ENCODE results near the gene FHOD3. TPM values are rescaled to one million over a fixed set of nuclear protein-coding genes. Genes with fewer than 3 reads are reported as not detected.
"Not testable (repeated sequence)": the region's sequence is repeated elsewhere in the genome, so short reads cannot be mapped to it uniquely, and the experiment has no call there.

The FHOD3 gene
- total RNA-seq, 1 donor from 2014 or later = 347 TPM

DNA sequence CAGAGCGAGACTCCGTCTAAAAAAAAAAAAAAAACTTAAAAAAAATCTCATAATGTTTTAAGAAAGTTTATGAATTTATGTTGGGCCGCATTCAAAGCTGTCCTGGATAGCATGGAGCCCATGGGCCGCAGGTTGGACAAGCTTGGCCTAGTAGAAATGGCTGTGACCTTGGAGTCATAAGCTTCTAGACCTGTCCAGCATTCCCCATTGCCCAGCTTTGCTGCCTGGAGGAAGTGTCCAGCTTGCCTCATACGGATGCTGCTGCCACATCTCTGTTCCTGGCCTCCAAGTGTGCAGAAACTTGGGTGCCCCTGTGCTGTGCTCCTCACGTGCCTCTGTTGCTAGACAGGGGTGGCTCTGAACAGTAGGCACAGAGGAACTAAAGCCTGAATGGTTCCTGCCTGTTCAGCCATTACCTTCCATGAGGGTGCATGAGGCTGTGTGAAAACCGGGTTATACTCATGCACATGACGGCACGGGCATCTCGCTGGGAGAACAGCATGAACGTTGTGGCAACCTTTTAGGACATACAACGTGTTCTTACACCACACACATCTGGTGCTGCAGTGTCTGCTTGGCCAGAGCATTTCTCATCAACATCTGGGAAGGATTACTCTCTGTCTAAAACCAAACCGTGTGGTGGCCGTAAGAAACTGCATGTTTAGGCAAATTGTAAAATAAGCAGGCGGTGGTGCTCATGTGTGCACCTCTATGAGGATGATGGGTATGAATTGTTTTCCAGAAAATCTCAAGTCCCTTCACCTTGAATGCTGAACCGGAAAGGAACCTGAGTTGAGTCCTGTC is 38.2 kb downstream of the FHOD3 start:
- intact Hi-C loops (cut with micrococcal nuclease) = no loop called here
- DNase-seq = no peak
- no peak for ATAC-seq

GRCh38 chr18:36337679-36338402 is 40.3 kb downstream of the FHOD3 start:
- DNase-seq = no peak
- ATAC-seq = peak; percentile 3
- intact Hi-C loops (cut with micrococcal nuclease) = no loop called here

GRCh38 chr18:36338403-36338933 is 41.0 kb downstream of the FHOD3 start:
- DNase-seq (peak; percentile 70), ATAC-seq (peak; percentile 94)

DNA sequence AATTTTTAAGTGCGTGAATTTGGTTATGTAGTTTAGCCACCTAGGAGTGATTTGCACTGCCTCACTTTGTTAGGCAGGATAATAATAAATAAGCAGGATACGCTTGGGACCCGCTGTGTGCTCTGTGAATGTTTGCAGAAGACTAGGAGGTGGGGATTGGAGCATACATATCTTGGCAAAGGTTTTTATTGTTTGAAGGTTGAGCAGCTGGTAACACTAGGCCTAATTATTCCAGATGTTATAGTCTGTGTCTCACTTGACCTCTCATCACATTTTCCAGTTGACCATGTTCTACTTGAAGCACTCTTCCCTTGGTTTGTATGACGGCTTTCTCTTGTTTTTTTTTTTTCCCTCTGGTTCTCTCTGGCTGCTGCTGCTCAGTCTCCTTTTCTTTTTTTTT is 42.7 kb downstream of the FHOD3 start:
- DNase-seq (no peak), ATAC-seq (no peak)
- intact Hi-C loops (cut with micrococcal nuclease) = no loop called here

More at GRCh38 chr18:36338403-36338933, 41.0 kb downstream of the FHOD3 start:
- intact Hi-C loops (cut with micrococcal nuclease) = no loop called here

GRCh38 chr18:36341944-36342343 is 44.4 kb downstream of the FHOD3 start:
- intact Hi-C loops (cut with micrococcal nuclease) = no loop called here
- no peak for ATAC-seq
- DNase-seq = no peak

GRCh38 chr18:36348331-36348730 is 50.8 kb downstream of the FHOD3 start:
- no peak for DNase-seq
- no peak for ATAC-seq
- intact Hi-C loops (cut with micrococcal nuclease) = no loop called here

GRCh38 chr18:36348971-36349417 is 51.5 kb downstream of the FHOD3 start:
- DNase-seq (no peak), ATAC-seq (peak; percentile 22)
- intact Hi-C loops (cut with micrococcal nuclease) = no loop called here

GRCh38 chr18:36349552-36349951 is 52.0 kb downstream of the FHOD3 start:
- intact Hi-C loops (cut with micrococcal nuclease) = no loop called here
- peak; percentile 15 for ATAC-seq
- no peak for DNase-seq

- DNase-seq (no peak), ATAC-seq (peak; percentile 75)
- intact Hi-C loops (cut with micrococcal nuclease) = no loop called here
Measured at GRCh38 chr18:36350251-36350651, 52.7 kb downstream of the FHOD3 start.

- DNase-seq = no peak
- intact Hi-C loops (cut with micrococcal nuclease) = no loop called here
- ATAC-seq = no peak
Measured at GRCh38 chr18:36350839-36351469, 53.4 kb downstream of the FHOD3 start.

DNA sequence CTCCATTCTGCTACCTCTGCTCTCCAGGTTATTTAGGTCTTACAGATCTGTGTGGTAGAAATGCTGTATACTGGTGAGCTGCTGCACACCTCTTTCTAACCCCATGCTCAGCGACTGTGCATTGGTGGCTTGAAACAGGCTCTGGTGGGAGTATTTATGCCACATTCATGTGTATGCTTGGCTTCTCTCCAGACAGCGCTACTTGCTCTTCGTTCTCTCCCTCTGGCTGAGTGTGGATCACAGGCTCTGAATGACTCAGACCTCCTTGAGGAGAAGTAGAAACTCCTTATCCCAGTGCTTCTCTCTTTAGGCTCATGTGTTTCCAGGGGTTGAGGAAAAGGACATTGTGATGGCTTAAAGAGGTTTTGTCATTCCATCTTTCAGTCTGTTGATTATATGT is 54.9 kb downstream of the FHOD3 start:
- intact Hi-C loops (cut with micrococcal nuclease) = no loop called here
- no peak for DNase-seq
- peak; percentile 46 for ATAC-seq

GRCh38 chr18:36354989-36355388 is 57.5 kb downstream of the FHOD3 start:
- intact Hi-C loops (cut with micrococcal nuclease) = no loop called here
- peak; percentile 21 for ATAC-seq
- DNase-seq = no peak

GRCh38 chr18:36355511-36355910 is 58.0 kb downstream of the FHOD3 start:
- DNase-seq = no peak
- ATAC-seq = no peak
- intact Hi-C loops (cut with micrococcal nuclease) = no loop called here

DNA sequence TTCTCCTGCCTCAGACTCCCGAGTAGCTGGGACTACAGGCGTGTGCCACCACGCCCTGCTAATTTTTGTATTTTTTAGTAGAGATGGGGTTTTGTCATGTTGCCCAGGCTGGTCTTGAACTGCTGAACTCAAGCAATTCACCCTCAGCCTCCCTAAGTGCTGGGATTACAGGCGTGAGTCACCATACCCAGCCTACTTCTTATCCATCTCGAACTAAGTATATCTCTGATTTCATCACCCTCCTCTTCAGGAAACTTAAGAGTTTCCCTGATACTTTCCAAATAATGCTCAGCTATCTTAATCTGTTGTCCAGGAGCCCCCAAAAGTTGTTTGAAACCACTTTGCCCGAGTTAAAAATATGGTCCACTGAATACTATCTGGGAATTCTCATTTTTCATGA is 59.2 kb downstream of the FHOD3 start:
- ATAC-seq; intact Hi-C loops (cut with micrococcal nuclease); DNase-seq: not testable (repeated sequence)

GRCh38 chr18:36358141-36358540 is 60.6 kb downstream of the FHOD3 start:
- intact Hi-C loops (cut with micrococcal nuclease) = no loop called here
- no peak for ATAC-seq

DNA sequence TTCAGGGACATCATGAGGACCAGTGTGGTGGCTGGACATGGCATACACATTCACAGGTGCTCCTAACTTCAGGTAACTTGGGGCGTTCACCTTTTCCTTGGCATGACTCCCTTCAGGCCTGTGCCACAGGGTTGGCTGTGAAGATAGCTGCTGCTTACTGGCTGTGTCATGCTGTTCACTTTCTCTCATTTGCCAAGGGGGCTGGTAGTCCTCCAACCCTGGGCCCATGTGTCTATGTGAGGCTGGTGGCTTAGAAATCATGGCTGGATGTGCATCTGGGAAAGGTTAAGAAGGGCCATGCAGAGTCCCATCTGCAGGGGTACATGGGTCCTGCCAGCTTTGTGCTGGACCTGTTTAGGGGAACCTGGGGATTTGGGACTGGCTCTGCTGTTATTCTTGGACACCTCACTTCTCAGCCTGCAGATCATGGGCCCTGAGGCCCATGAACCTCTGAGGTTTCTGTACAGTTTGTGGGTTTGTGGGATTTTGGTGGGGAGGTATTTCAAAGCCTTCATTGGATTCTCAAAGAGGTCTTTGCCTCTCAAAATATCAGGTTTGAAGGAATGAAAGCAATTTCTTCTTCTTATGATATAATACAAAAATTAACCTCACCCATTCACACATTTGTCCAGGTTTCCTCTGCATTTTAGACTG is 62.9 kb downstream of the FHOD3 start:
- intact Hi-C loops (cut with micrococcal nuclease) = no loop called here
- ATAC-seq = peak; percentile 13
- no peak for DNase-seq

More at GRCh38 chr18:36358141-36358540, 60.6 kb downstream of the FHOD3 start:
- DNase-seq = no peak

GRCh38 chr18:36364911-36365624 is 67.6 kb downstream of the FHOD3 start:
- DNase-seq (no peak), ATAC-seq (no peak)
- intact Hi-C loops (cut with micrococcal nuclease) = no loop called here
